Duodenal mucosa (tissue), 2 donors: ENCODE measurements around the gene FAM83G.
"Not testable (repeated sequence)": the region's sequence is repeated elsewhere in the genome, so short reads cannot be mapped to it uniquely, and the experiment has no call there.

Experiments
- H3K27ac ChIP-seq: one replicate; pipeline ENCODE4 v1.7.0; 2013; ENCODE audit warnings: low read depth, low read length
- H3K27me3 ChIP-seq, 2 donors: one replicate each; pipeline ENCODE4 v1.7.0; 2013; ENCODE audit warnings: low read length in 2 of 2, control low read depth in 1 of 2; ENCODE audit not compliant: insufficient read depth in 2 of 2, control insufficient read depth in 1 of 2
- H3K36me3 ChIP-seq, 2 donors: one replicate each; pipeline ENCODE4 v1.7.0; 2013; ENCODE audit warnings: low read length in 2 of 2, control low read depth in 1 of 2; ENCODE audit not compliant: insufficient read depth in 2 of 2, control insufficient read depth in 1 of 2
- H3K4me1 ChIP-seq, 2 donors: one replicate each; pipeline ENCODE4 v1.7.0; 2013; ENCODE audit warnings: low read length in 2 of 2, control low read depth in 1 of 2; ENCODE audit not compliant: insufficient read depth in 2 of 2, control insufficient read depth in 1 of 2
- H3K4me3 ChIP-seq, 2 donors: one replicate each; pipeline ENCODE4 v1.7.0; 2013; ENCODE audit warnings: low read length in 2 of 2, low read depth in 1 of 2
- H3K9ac ChIP-seq, 2 donors: one replicate each; pipeline ENCODE4 v1.7.0; 2013; ENCODE audit warnings: low read length in 2 of 2, low read depth in 1 of 2
- H3K9me3 ChIP-seq, 2 donors: one replicate each; pipeline ENCODE4 v1.7.0; 2013; ENCODE audit warnings: low read length in 2 of 2, control low read depth in 1 of 2; ENCODE audit not compliant: control insufficient read depth in 1 of 2

FAM83G gene

DNA sequence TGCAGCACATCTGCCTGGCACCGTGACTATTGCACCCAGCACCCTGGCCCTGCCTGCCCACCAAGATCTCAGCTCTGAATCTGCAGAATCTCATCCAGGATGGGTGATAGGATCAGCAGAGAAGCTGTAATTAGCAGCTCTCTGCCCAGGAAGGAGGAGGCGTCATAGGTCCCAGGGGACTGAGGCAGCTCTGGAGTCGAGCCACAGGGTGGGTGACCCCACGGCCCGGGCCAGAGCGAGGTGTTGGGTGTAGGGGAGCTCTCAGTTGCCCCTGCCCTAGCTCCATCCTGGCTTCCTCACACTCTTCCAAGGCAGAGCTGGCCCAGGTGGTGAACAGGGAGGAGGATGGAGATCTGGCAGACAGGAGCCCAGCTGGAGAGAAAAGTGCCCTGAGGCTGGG lies 18.2 kb upstream of the FAM83G start:
- Histone ChIP-seq H3K9ac (no peak overlapping the region), H3K27me3 (no peaks in the 10 kb centered on the region), H3K4me1 (peaks cover 0 to 5% of the 10 kb centered on the region in 2 donors), H3K4me3 (no peak overlapping the region), H3K36me3 (no peaks in the 10 kb centered on the region), H3K27ac (no peak overlapping the region), H3K9me3 (no peaks in the 10 kb centered on the region)

DNA sequence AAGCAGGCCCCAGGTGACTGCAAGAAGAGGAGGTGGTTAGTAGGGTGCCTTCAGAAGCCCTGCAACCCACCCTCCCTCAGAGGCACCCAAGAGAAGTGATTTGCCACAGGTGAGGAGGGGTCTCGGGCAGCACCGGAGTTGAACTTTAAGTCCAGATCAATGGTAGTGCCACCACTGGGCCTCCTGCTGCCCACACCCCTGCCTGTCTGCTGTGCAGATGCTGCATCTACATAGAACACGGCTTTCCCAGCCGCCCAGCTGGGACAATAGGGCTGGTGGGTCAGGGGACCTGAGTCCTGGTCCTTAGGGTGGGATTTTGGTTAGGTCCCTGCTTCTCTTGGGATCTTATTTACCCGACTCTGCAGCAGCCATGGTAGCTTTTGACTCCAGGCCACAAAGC lies 17.6 kb upstream of the FAM83G start:
- Histone ChIP-seq H3K27me3 (no peaks in the 10 kb centered on the region), H3K9ac (no peak overlapping the region), H3K4me3 (no peak overlapping the region), H3K36me3 (no peaks in the 10 kb centered on the region), H3K27ac (no peak overlapping the region), H3K9me3 (no peaks in the 10 kb centered on the region), H3K4me1 (peaks cover 0 to 5% of the 10 kb centered on the region in 2 donors)

DNA sequence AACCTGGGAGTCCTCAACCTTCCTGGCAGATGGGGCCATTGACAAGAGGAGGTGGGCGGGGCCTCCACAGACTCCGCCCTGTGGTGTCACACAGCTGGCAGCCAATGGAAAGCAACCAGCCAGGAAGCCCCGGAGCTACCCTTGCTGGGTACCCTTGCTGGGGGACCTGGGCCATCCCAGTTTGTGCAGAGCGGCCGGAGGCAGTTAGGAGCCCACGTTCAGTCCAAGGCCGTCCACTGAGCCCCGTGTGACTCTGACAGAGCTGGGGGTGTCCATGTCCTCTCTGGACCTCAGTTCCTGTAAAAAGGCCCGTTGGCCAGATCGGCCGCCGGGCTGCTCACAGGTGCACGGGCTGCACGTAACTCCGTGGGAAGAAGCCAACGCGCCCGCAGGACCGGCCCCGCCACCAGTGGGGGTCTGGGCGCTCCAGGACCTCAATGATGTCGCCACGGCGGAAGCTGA lies 17.1 kb upstream of the FAM83G start:
- Histone ChIP-seq H3K27me3 (no peaks in the 10 kb centered on the region), H3K4me1 (peaks cover 0 to 5% of the 10 kb centered on the region in 2 donors), H3K9me3 (no peaks in the 10 kb centered on the region), H3K27ac (no peak overlapping the region), H3K4me3 (no peak overlapping the region), H3K36me3 (no peaks in the 10 kb centered on the region), H3K9ac (no peak overlapping the region)

DNA sequence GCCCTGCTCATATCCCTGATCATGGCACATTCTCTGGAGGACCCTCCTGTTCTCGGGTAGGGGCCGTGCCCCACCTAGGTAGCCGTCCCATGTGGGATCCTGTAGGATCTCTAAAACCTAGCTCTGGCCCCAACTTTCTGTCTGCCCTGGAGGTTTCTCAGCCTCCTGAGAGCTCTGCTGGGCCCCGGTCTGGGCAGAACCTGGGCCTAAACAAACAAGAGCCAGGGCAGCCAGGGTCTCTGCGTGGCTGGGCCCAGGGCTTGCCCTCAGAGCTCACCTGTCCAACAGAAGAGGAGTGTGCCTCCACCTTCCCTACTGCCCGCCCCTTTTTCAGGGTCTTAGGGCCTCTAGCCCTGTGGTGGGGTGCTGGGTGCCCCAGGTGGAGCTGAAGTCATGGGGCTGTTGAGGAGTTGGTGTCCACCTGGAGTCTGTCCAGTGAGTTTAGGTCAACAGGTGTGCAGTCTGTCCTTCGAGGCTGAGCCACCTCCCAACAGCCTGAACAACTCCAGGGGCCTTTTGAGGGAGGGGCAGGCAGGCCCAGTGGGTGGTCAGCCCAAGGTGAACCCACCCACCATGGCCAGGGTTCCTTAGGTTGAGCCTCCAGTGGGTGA lies 16.6 kb upstream of the FAM83G start:
- not testable (repeated sequence) for H3K27ac ChIP-seq, H3K9me3 ChIP-seq, H3K4me3 ChIP-seq, H3K36me3 ChIP-seq, H3K9ac ChIP-seq, H3K4me1 ChIP-seq, H3K27me3 ChIP-seq

DNA sequence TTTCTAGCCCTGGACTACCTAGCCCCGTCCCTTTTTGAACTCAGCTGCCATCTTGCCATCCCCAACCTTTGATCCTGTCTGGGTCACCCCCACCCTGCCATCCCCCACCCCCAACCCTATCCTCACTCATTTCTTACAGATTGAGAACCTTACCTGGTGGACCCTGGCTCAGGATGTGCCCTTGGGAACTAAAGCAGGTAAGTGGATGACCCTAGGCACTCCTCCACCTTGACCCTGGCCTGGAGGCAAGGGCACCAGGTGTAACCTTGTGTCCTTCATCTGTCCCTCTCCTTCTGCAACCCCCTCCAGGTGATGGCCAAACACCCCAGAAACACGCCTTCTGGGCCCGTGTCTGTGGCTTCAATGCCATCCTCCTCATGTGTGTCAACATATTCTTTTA lies 15.5 kb upstream of the FAM83G start:
- Histone ChIP-seq H3K36me3 (no peaks in the 10 kb centered on the region), H3K27ac (no peak overlapping the region), H3K9ac (no peak overlapping the region), H3K4me3 (no peak overlapping the region), H3K27me3 (no peaks in the 10 kb centered on the region), H3K9me3 (no peaks in the 10 kb centered on the region), H3K4me1 (peaks cover 0 to 5% of the 10 kb centered on the region in 2 donors)

DNA sequence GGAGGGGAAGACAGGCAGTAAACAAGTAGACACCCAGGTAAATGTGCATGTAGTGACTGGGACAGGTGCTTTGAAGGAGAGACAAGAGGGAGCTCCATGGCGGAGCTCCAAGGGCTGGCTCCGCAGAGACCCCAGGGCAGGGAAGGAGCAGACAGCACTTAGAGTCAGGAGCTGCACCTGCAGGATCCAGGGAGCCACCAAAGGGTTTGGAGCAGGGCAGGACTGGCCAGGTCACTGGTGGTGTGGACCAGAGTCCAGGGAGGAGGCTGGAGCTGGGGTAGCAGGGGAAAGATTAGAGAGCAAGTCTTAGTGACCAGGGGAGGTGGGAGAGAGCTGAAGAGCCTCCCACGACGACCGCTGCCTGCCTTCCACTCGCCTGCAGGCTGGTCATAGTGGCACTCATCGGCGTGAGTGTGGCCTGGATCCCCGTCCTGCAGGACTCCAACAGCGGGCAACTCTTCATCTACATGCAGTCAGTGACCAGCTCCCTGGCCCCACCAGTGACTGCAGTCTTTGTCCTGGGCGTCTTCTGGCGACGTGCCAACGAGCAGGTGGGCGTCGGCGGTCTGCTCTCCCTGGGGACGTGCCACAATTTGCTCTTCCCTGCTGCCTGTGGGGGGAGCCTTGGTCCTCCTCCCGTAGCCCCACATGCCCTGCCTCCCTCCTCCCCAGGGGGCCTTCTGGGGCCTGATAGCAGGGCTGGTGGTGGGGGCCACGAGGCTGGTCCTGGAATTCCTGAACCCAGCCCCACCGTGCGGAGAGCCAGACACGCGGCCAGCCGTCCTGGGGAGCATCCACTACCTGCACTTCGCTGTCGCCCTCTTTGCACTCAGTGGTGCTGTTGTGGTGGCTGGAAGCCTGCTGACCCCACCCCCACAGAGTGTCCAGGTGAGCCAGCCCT lies 14.7 kb upstream of the FAM83G start:
- no peak overlapping the region for H3K4me3 ChIP-seq
- no peaks in the 10 kb centered on the region for H3K9me3 ChIP-seq
- H3K4me1 ChIP-seq = peaks cover 0 to 5% of the 10 kb centered on the region in 2 donors
- no peak overlapping the region for H3K27ac ChIP-seq
- H3K36me3 ChIP-seq = no peaks in the 10 kb centered on the region
- no peak overlapping the region for H3K9ac ChIP-seq
- H3K27me3 ChIP-seq = no peaks in the 10 kb centered on the region

DNA sequence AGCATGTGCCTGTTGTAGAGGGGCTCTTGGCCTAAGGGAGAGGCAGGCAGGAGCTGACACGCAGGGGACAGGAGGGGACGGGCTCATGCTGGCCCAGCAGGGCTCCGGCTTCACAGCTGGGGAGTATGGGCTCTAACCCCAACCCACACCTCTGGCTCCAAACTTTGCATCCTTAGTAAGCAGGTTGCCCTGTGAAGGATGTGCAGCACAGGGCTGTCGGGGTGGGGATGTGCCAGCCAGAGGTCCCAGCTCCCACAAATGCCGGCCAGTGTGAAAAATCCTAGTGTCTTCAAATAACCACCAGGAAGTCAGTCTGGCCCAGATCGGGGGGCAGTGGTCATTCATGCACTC lies 14.0 kb upstream of the FAM83G start:
- H3K4me3 ChIP-seq = no peak overlapping the region
- no peak overlapping the region for H3K27ac ChIP-seq
- H3K9me3 ChIP-seq = no peaks in the 10 kb centered on the region
- peaks cover 0 to 5% of the 10 kb centered on the region in 2 donors for H3K4me1 ChIP-seq
- no peaks in the 10 kb centered on the region for H3K27me3 ChIP-seq
- H3K9ac ChIP-seq = no peak overlapping the region
- no peaks in the 10 kb centered on the region for H3K36me3 ChIP-seq

DNA sequence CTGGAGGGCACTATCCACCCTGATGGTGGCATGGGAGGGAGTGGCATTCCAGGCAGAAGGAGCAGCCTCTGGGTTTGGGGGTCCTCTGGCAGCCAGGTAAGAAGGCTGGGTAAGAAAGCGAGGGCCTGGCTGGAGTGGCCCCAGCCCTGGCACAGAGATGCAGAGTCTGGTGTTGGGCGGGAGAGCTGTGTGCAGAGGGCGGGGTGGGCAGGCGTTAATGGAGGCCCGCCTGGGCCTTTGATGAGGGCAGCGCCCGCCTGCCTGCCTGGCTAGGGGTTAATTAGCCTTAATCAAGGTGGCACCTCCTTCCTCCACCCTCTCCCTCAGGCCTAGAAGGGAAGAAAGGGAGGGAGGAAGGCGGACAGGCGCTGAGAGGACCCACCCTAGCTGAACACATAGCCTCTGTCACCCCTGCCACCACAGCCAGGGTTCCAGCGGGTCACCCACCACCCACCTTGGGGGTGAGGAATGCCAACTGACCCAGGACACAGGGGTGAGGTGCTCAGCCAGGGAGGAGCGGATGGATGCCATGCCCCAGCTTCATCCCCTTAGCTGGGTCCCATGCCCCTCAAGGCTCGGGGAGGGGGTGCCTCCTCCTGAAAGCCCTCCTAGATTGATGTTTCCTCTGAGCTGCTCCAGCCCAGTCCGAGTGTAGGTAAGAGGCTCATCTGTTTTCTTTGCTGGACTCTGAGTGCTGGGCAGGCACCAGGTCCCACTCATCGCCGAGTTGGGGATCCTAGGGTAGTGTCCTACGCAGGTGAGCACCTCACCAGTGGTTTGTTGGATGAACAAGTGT lies 13.4 kb upstream of the FAM83G start:
- H3K27ac ChIP-seq = no peak overlapping the region

DNA sequence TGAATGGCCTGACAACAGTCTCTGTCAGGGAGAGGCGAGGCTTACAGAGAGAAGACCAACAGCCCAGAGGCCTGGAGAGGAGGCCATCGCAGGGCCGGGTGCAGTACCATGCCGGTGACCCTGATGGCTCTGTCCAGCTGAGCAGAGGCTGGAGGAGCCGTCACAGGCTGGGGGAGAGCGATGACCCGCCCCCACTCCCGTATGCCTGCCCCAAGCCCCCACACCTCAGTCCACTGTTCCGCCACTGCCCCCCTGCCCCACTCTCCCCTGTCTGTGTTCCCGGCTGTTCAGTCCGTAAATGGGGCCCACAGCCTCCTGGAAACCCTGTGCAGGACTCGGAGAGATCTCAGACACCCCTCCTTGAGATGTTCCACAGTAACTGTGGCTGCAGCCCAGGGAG lies 12.8 kb upstream of the FAM83G start:
- Histone ChIP-seq H3K36me3 (no peaks in the 10 kb centered on the region), H3K27ac (no peak overlapping the region), H3K4me3 (no peak overlapping the region), H3K27me3 (no peaks in the 10 kb centered on the region), H3K9me3 (no peaks in the 10 kb centered on the region), H3K9ac (no peak overlapping the region), H3K4me1 (peaks cover 0 to 5% of the 10 kb centered on the region in 2 donors)

More for the DNA sequence above, 13.4 kb upstream of the FAM83G start:
- no peaks in the 10 kb centered on the region for H3K27me3 ChIP-seq
- H3K9ac ChIP-seq = no peak overlapping the region
- H3K4me3 ChIP-seq = no peak overlapping the region
- H3K9me3 ChIP-seq = no peaks in the 10 kb centered on the region
- no peaks in the 10 kb centered on the region for H3K36me3 ChIP-seq
- H3K4me1 ChIP-seq = peaks cover 0 to 5% of the 10 kb centered on the region in 2 donors

DNA sequence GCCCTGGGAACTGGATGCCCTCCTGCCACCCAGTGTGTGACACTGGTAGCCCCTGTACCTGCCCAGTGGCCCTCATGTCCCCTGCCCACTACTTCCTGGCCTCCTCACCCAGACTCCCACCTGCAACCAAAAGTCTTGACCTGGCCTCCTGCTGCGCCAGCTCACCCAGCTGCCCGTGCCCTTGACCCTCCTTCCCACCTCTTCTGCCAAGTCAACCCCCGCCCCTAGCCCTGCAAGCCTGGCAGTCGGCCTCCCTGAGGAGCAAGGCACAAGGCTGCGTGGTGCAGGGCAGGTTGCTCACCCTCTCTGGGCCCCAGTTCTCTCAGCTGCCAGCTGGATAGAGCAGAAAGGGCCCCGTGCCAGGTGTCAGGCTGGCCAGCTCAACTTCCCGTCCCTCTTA lies 12.3 kb upstream of the FAM83G start:
- H3K27ac ChIP-seq = no peak overlapping the region
- no peaks in the 10 kb centered on the region for H3K36me3 ChIP-seq
- peaks cover under 1 to 6% of the 10 kb centered on the region in 2 donors for H3K4me1 ChIP-seq
- H3K9ac ChIP-seq = no peak overlapping the region
- H3K4me3 ChIP-seq = no peak overlapping the region
- H3K9me3 ChIP-seq = no peaks in the 10 kb centered on the region
- H3K27me3 ChIP-seq = no peaks in the 10 kb centered on the region
